ENCODE results near the gene JUNB. TPM values are rescaled to one million over a fixed set of nuclear protein-coding genes. Genes with fewer than 3 reads are reported as not detected.

The JUNB gene
- total and polyA plus RNA-seq, 2 of the 4 experiments (the other 2 are of a cell fraction): 20.8 to 109 TPM

DNA sequence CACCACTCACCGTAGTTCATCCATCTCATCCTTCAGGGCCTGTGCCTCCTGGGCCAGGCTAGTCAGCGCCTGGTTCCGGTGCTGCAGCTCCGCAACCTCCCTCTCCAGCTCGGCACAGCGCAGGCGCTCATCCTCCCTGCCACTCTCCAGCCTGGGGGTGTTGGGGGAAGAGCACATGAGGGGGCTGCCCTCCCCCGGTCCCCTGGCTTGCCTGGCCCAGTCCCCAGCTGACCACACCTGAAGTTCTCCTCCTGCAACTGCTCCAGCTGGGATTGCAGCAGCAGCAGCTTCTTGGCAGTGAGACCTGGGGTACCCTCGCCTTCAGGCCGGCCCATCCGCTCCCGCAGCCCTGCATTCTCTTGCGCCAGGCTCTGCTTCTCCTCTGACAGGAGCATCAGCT is 20.4 kb upstream of the JUNB start:
- Histone ChIP-seq H3K9me1 (ENCODE audit: insufficient read depth, low read length) (peaks cover 7% of the 10 kb centered on the region), H2BK120ac (ENCODE audit: low read depth, low read length) (no peak overlapping the region), H3K9ac (ENCODE audit: low read depth, low read length) (no peak overlapping the region), H3K18ac (ENCODE audit: low read depth, low read length) (no peak overlapping the region), H3K27ac (ENCODE audit: insufficient read depth, low read length) (no peak overlapping the region), H2AFZ (replicated peaks; ENCODE audit: low read length, poor library complexity) (no peak overlapping the region), H3K56ac (ENCODE audit: extremely low read depth, insufficient read depth, low read length) (no peak overlapping the region), H4K5ac (ENCODE audit: low read depth, low read length) (no peak overlapping the region), H3K9me3 (ENCODE audit: control insufficient read depth, insufficient read depth, low read length) (no peaks in the 10 kb centered on the region), H3K23ac (ENCODE audit: low read depth, low read length) (no peak overlapping the region), H3K79me1 (ENCODE audit: low read depth in 1 of 2, low read length in 2 of 2) (peaks cover 0 to 6% of the 10 kb centered on the region in 2 experiments; a peak in 3 of 4 replicates), H3K4me3 (ENCODE audit: insufficient read depth, low read depth, low read length) (no peak overlapping the region), H2AK9ac (replicated peaks; ENCODE audit: low read depth, low read length, poor library complexity) (no peak overlapping the region), H3K27me3 (ENCODE audit: control insufficient read depth, insufficient read depth, low read length) (no peaks in the 10 kb centered on the region), H3K14ac (replicated peaks; ENCODE audit: low read depth, low read length) (no peak overlapping the region), H3K36me3 (ENCODE audit: control insufficient read depth, insufficient read depth, low read length) (no peaks in the 10 kb centered on the region; the same call in 1 of the 2 replicates), H3K4ac (ENCODE audit: low read depth, low read length) (no peak overlapping the region), H2AK5ac (ENCODE audit: low read depth, low read length) (no peak overlapping the region), H4K91ac (ENCODE audit: insufficient read depth, low read depth, low read length) (no peak overlapping the region), H2BK15ac (ENCODE audit: low read depth, low read length) (no peak overlapping the region), H4K8ac (ENCODE audit: low read depth in 2 of 2, low read length in 2 of 2) (no peak overlapping the region), H2BK20ac (ENCODE audit: low read depth, low read length) (no peak overlapping the region), H4K20me1 (ENCODE audit: insufficient read depth, low read length) (0 out of 2 replicates have a peak, but pooled peaks cover 2% of the 10 kb centered on the region), H3K4me1 (ENCODE audit: control insufficient read depth, insufficient read depth, low read length) (0 out of 2 replicates have a peak, but pooled peaks cover 3% of the 10 kb centered on the region), H3K4me2 (ENCODE audit: low read depth, low read length) (no peak overlapping the region), H2BK5ac (ENCODE audit: low read depth, low read length, poor library complexity, severe bottlenecking) (no peak overlapping the region)
- dilution Hi-C loops (cut with HindIII; ENCODE audit: low sequenced_read_pairs, unreplicated experiment): no loop called here
- no peak for TF ChIP-seq RCOR1 (IDR thresholded peaks at IDR 0.05; ENCODE audit: insufficient replicate concordance, low read length)
- TF ChIP-seq CEBPB (IDR thresholded peaks at IDR 0.05; ENCODE audit: low read depth, low read length): no peak
- TF ChIP-seq NFE2L2 (IDR thresholded peaks at IDR 0.05; ENCODE audit: low read depth, low read length): no peak
- TF ChIP-seq MAFK (IDR thresholded peaks at IDR 0.05; ENCODE audit: low read depth, low read length): no peak
- no peak for TF ChIP-seq RAD21 (IDR thresholded peaks at IDR 0.05; ENCODE audit: low read length)
- TF ChIP-seq RFX5 (IDR thresholded peaks at IDR 0.05; ENCODE audit: low read depth, low read length): no peak
- TF ChIP-seq ELK1 (IDR thresholded peaks at IDR 0.05; ENCODE audit: borderline replicate concordance, low read depth, low read length): no peak
- no peak for TF ChIP-seq MXI1 (IDR thresholded peaks at IDR 0.05; ENCODE audit: borderline replicate concordance, low read depth, low read length)
- TF ChIP-seq, protein P1, sequence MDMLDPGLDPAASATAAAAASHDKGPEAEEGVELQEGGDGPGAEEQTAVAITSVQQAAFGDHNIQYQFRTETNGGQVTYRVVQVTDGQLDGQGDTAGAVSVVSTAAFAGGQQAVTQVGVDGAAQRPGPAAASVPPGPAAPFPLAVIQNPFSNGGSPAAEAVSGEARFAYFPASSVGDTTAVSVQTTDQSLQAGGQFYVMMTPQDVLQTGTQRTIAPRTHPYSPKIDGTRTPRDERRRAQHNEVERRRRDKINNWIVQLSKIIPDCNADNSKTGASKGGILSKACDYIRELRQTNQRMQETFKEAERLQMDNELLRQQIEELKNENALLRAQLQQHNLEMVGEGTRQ (IDR thresholded peaks at IDR 0.05; ENCODE audit: low read depth, low read length): no peak
- no peak for TF ChIP-seq MAZ (IDR thresholded peaks at IDR 0.05; ENCODE audit: borderline replicate concordance, low read depth, low read length)
- TF ChIP-seq SMC3 (IDR thresholded peaks at IDR 0.05; ENCODE audit: low read depth, low read length): no peak
- DNase-seq (no peak), ATAC-seq (ENCODE audit: low read depth) (no peak)
- BruUV-seq (replicated peaks): no TSS peak
- intact Hi-C loops (cut with micrococcal nuclease): no loop called here
- CTCF ChIA-PET: no interaction called here
- in situ Hi-C loops (cut with MboI; ENCODE audit: low sequenced_read_pairs): loop anchor here (5.0 kb wide), 1 partner anchor 66 kb away; the partner anchor contains the start of gene MAST1
- POLR2A ChIA-PET (ENCODE audit: unreplicated experiment): no interaction called here
- 83% methylated on average over 1 of the region's 13 CpGs; no CpG with 5 or more reads in 1 of the 2 experiments for WGBS, 2 experiments (ENCODE audit: extremely low coverage in 2 of 2, insufficient read length in 1 of 2)

All from IMR-90 (cell line).